ENCODE data around the gene RPS6KC1.
"Not testable (repeated sequence)": the region's sequence is repeated elsewhere in the genome, so short reads cannot be mapped to it uniquely, and the experiment has no call there.

GRCh38 chr1:213219076-213219475 is 168.0 kb downstream of the RPS6KC1 start:
- not testable (repeated sequence) for TF ChIP-seq KDM1A (IDR thresholded peaks at IDR 0.05); ERF (CRISPR knock-in tag; IDR thresholded peaks at IDR 0.05); ZBTB49 (CRISPR knock-in tag; IDR thresholded peaks at IDR 0.05; ENCODE audit: borderline replicate concordance)

Data from K562 (cell line).